ENCODE results near the gene OLFM3.

OLFM3 gene

DNA sequence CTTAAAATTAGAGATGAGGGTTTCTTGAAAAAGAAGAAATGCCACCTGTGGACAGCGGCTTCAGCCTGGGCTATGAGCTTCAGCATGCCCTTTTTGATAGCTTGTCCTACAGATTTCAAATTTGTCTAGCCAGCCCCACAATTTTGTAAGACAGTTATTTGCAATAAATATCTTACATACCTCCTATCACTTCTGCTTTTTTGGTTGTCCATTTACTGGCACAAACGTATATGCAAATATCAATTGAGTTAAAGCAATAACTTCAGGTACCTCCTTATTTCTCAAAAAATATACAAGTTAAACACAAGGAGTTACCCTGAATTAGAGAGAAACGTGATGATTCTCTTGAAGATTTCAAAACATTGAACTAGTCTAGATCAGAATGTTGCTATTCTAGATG, 53.5 kb downstream of the OLFM3 start:
- no peak for DNase-seq

DNA sequence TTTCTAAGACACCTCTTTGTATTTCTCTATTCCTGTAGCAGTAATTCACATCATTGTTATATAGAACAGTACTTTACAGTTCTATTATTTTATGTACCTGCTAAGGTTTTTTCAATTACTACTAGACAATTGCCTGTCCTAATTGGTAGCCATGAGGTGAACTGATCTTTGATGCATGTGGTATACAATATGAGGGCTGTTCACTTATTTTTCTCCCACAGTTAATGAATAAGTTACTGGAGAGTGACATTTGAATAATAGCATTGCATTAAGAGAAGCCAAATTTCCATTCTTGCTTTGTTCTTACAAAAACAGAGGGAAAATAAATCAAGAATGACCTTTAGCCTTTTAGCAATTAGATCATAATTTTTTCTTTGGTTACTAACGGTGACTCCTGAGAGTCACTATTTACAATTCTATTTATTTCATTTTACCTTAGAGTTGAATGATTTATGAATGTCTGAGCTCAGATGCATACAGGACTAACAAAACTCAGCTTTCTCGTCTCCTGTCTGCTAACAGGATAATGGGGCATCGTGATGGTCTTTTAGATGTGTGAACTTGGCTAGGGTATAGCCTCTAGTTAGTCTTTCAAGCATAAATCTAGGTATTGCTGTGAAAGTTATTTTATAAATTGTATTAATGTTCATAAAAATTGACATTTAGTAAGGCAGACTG, 54.1 kb downstream of the OLFM3 start:
- DNase-seq = no peak

GRCh38 chr1:101938681-101939080, 58.0 kb downstream of the OLFM3 start:
- DNase-seq = no peak

DNA sequence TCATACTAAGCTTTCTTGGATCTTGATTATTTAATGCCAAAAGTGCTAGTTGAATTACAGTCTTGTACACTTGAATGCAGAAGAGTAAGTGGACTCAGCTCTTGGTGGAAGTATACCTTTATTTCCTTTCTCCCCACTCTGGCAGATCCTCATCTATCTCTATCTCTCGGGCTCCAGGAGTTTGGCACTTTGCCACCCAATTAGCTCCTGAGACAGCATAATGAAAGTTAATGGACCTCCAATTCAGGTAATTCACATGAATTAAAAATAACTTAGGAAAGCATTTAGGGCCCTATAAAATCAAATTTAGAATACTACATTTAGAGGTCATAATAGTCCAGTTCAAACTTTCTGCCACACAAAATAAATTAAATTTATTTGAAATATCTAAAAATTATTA, 67.4 kb downstream of the OLFM3 start:
- no peak for DNase-seq

DNA sequence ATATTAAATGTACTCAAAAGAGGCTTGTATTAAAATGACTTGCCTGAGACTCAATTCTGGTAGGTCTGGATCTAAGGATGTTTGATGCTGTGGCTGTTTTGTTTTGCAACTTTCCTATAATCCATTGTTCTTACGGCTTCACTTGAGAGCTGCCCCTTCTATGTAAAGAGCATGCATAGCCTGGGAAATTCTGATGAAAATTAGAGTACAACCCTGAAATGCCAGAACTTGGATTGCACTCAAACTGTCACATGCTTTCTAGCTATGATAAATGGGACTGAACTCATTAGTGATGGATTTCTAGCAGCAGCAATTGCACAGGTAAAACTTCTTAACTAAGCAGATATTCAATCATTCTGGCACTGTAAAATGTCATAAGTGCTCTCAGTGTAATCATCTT, 67.9 kb downstream of the OLFM3 start:
- DNase-seq = no peak

DNA sequence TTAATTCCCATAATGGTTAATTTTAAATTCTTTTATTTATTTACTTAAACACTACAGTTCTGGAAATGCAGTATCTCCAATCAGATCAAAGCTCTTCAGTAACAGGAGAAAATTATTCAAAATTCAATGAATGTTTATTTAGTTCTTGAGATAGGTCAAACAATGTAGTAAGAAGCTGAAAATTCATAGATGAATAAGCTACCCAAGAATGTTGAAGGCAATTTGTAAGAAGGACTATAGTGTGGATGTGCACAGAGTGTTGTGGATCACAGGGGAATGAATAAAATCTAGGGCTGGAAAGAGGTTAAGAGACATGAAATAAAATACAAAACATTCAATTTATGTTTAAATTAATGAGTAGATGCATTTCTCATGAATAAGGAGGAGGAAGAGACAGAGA, 72.0 kb downstream of the OLFM3 start:
- DNase-seq = no peak

- no peak for DNase-seq
These were observed 76.1 kb downstream of the OLFM3 start for GRCh38 chr1:101920577-101920976.

- no peak for DNase-seq
These were observed 78.4 kb downstream of the OLFM3 start for GRCh38 chr1:101918277-101918676.

DNA sequence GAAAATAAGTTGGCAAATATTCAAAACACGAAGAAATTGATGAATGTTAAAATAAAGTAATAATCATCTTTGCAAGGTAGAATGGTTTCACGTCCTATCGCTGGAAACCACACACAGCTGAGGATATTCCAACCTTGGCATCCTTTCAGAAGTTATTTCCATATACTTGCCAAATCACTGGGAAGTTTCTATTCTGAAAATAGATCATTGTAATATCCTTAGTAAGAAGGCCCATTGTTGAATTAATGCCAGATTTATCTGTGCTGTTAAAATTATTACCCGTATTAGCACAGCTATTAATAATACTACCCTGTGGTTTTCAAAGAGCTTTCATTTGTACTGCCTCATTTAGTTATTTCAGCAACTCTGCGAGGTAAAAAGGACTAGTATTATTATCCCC, 81.1 kb downstream of the OLFM3 start:
- no peak for DNase-seq

- DNase-seq = no peak
These were observed 82.1 kb downstream of the OLFM3 start for GRCh38 chr1:101914473-101915242.

GRCh38 chr1:101911894-101912293, 84.8 kb downstream of the OLFM3 start:
- no peak for DNase-seq

DNA sequence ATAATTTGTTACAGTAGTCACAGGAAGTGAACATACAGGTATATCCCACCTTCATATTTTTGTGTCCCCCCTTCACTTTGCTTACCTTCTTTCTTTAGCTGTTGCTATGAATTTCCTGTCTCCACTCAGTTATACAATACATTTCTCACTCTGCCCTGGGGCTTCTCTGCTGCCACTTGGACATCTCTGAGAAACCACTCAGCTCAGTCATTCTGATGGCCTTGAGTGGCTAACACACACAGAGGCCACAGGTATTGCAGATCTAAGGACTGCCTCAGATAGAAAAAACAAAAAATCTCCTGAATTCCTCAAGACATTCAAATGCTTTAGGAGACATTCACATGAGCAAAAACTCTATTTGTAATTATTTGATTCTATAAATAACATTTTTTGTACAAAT, 87.7 kb downstream of the OLFM3 start:
- no peak for DNase-seq

DNA sequence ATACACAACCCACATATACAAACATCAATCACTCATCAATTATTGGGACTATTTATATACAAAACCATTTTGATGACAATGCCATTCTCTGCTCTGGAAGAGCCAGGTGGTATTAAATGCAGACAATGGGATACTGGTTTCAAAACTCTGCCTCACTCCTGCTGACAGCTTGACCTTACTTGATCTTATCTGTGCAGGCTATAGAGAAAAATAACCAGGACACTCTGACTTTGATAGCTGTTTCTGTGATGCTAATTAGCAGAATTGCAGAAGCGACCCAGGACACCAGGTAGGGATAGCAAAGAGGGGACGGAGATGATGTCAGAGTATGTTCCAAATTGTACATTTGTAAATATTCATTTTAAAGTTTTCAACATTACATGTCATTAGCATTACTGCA, 89.5 kb downstream of the OLFM3 start:
- no peak for DNase-seq

- DNase-seq = no peak
These were observed 91.4 kb downstream of the OLFM3 start for GRCh38 chr1:101905283-101905835.

DNA sequence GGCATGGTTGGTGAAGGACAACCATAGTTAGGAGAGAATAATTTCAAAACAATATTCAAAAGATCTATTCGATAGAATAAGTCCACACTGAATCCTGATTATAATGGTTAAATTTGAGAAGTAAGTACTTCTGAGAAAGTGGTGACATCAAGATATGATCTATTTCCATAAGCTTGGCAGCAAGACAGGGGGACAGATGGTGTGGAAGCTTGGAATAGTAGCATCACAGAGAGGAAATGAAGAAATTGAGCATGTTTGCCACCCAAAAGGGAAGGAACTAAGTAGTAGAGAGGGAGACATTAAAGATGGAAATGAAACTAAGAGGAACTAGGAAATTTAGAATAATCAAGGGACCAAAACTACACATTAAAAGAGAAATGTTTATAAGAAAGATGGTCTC, 94.5 kb downstream of the OLFM3 start:
- no peak for DNase-seq

GRCh38 chr1:101898137-101898536, 98.6 kb downstream of the OLFM3 start:
- DNase-seq = no peak

- no peak for DNase-seq
These were observed 112.1 kb downstream of the OLFM3 start for GRCh38 chr1:101884621-101885020.

- DNase-seq = no peak
These were observed 120.8 kb downstream of the OLFM3 start for GRCh38 chr1:101875891-101876290.

DNA sequence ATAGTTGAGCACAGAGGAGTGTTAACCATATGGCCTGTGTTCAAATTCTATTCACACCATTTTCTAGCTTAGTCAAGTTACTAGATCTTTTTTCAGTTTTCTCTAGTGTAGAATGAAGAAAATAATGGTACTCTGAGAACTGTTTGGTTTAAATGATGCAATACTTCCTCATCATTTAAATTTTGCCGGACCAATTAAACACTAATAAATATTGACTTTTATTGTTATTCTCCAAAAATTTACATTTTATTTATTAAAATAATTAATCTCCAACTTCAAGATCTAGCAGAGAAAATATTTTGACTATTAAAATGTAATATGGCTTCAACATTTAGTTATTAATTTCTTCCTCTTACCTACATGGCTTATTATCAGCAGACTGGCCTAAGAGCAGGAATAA, 123.1 kb downstream of the OLFM3 start:
- DNase-seq = no peak

DNA sequence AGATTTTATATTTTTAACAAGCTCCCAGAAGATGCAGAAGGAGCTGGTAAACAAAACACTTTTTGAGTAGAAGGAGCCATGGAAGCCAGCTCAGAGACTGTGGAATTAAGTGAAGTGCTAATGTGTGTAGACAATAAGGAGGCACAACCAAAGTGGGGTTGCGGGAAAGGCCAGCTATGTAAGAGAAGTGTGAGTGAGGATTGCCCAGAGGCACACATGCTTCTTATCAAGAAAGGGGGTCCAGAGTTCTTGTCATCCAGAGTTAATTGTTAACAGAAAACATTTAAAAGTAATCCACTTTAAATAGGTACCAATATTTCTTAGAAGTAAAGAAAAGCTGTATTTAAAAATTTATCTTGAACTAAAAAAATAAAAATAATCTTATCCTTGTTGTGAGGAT, 136.8 kb downstream of the OLFM3 start:
- no peak for DNase-seq

GRCh38 chr1:101854271-101854670, 142.5 kb downstream of the OLFM3 start:
- DNase-seq = no peak

- no peak for DNase-seq
These were observed 143.8 kb downstream of the OLFM3 start for GRCh38 chr1:101852936-101853335.

- no peak for DNase-seq
These were observed 147.4 kb downstream of the OLFM3 start for GRCh38 chr1:101849356-101849755.

- DNase-seq = no peak
These were observed 149.1 kb downstream of the OLFM3 start for GRCh38 chr1:101847626-101848025.
